Renal cortex interstitium (tissue), 11 donors: Measurements from ENCODE around the gene ITGA2B. TPM values are rescaled to one million over a fixed set of nuclear protein-coding genes. Genes with fewer than 3 reads are reported as not detected.
"Not testable (repeated sequence)": the region's sequence is repeated elsewhere in the genome, so short reads cannot be mapped to it uniquely, and the experiment has no call there.

Experiments used
- DNase-seq, 11 donors: peaks; one replicate each; pipeline ENCODE4 v3.0.0-alpha.2; 2013; ENCODE audit warnings: low read depth in 9 of 11, low spot score in 4 of 11; ENCODE audit errors: extremely low read depth in 1 of 11
- polyA plus RNA-seq, 3 donors: library from polyadenylated mRNA; unstranded; fragments of 120-200 nt; gene quantifications; one replicate each; pipeline ENCODE4 v1.2.1, GENCODE V29; 2013; ENCODE audit not compliant: insufficient read length in 3 of 3

ITGA2B gene
- polyA plus RNA-seq, 3 donors, result 3.2 to 7.7 (median 5.8) TPM

DNA sequence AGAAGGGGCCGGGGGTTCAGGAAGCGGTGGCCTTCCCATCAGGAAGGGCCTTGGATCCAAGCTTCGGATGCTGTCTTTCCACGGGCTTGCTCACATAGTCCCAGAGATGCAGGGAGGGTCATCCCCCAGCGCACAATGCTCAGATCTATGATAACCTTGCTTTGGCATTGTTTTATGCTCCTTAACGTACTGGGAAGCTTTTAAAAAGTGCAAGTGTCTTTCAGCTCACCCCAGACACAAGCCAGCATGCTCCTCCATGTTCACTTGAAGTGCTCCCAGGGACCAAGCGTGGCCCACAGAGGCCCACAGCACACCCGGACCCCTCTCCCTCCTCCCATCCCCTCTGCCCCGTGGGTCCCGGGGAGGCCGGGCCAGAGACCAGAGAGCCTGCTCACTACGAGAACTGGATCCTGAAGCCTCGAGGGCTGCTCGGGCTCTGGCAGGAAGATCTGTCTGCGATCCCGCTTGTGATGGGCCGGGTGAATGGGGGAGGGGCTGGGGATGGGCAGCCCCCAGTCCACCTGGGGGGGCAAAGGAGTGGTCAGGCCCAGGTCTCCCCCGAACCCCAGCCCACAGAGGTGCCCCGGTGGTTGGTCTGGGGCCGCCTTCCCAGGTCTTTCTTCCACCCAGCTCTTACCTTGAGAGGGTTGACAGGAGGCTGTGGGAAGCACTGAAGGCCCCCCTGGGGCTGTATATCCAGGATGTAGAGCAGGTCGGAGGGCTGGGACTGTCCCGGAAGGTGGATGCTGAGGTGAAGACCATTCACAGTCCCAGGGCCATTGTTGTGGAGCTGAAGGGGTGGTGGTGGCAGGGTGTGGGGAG, 14.0 kb downstream of the ITGA2B start:
- no peak for DNase-seq

DNA sequence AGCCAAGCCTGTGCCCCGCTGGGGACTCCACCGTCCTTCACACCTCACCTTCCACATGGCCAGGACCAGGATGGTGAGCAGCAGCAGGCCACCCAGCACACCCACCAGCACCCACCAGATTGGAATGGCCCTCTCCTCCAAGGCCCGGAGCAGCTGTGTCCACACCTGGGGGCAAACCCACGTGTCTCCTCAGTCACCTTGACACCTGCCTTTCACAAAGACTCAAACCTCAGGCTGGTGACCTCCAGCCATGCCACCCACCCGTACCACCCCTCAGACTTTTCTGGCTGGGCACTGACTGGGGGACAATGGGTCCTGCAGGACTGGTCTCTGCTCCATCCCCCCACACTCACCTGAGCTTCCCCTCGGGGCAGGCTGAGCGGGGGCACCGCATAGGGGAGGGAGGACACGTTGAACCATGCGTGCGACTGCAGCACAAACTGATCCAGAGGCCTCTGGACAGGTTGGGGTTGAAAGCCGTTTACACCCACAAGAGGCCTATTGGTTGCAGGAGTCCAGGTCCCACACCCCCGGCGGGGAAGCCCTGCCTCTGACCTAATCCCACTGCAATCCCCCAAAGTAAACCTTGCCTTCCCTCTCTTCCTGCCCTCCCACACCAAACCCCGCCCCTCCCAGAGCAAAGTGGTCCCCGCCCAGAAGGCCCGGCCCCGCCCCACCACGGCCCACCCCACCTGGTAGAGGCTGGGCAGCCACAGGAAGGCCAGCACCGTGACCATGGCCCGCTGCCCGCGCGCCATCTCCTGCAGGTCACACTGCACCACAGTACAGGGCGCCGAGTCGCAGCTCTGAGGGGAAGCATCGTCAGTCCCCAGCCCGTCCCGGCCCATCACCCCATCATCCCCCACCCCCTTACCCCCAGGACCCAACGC, 14.9 kb downstream of the ITGA2B start:
- peak in 1 of 11 donors; percentile 25 for DNase-seq

- no peak for DNase-seq
Observed at GRCh38 chr17:44372036-44372435, 17.4 kb downstream of the ITGA2B start.

DNA sequence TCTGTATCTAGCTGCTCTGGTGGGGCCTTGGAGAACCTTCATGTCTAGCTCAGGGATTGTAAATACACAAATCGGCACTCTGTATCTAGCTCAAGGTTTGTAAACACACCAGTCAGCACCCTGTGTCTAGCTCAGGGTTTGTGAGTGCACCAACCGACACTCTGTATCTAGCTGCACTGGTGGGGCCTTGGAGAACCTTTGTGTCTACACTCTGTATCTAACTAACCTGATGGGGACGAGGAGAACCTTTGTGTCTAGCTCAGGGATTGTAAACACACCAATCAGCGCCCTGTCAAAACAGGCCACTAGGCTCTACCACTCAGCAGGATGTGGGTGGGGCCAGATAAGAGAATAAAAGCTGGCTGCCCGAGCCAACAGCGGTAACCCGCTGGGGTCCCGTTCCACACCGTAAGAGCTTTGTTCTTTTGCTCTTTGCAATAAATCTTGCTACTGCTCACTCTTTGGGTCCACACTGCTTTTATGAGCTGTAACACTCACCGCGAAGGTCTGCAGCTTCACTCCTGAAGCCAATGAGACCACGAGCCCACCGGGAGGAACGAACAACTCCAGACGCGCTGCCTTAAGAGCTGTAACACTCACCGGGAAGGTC, 19.9 kb downstream of the ITGA2B start:
- DNase-seq, result not testable (repeated sequence)

GRCh38 chr17:44368391-44369243, 20.8 kb downstream of the ITGA2B start:
- not testable (repeated sequence) for DNase-seq

DNA sequence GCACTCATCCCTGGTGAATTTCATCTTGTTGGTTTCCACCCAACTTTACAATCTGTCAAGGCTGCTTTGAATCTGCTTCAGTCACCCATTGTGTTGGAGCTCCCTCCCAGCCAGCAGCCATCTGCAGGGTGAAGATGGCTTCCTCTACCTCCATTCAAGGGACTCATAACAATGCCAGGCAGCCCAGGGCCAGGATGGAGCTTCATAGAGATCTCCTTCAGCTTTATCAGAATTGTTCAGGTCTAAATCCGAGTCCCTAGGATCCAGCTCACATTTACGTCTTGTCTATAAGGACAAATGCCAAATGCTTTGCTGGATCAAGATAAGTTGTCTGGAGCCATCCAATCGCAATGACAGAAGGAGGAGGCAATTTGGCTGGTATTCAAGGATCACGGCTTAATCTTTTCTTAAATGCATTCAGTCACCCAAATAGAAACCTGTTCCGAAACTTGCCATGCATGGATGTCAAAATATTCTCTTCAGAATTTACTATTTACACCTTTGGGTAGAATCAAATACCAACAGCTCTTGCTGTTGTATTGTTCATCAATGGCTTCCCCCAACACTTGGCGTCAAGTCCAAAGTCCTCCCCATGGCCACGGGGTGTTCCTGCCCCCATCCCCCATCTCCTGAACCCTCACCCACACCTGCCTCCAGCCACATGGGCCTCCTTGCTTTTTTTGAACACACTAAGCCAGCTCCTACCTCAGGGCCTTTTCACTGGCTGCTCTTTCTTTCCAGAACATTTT, 22.0 kb downstream of the ITGA2B start:
- no peak for DNase-seq

DNA sequence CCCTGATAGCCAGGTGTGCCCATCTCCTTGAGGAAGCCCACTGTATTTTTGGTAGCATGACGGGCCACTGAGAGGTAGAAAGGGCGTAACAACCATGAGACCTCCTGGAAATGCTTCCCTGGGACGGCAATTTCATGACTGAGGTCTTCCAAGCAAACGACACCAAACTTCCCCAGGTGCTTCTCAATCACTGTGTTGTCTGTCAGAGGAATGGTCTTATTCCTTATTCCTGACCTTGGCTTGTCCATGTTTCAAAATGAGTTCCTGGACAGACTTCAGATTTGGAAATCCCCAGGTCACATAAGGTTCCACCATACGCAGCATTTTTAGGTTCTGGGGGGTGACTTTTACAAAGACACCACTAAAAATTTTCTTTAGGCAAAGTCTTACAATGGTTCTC, 24.4 kb downstream of the ITGA2B start:
- not testable (repeated sequence) for DNase-seq

GRCh38 chr17:44363613-44364159, 25.8 kb downstream of the ITGA2B start, which contains the start of gene FAM171A2:
Gene FAM171A2 (minus strand): TSS chr17:44363853. CDS start chr17:44363714, 139 bp downstream.
- peak in 2 of 11 donors; percentile 67 to 77 for DNase-seq

GRCh38 chr17:44362949-44363612, 26.4 kb downstream of the ITGA2B start:
- peak in 1 of 11 donors; percentile 23 for DNase-seq

- DNase-seq, result no peak
Observed at GRCh38 chr17:44362459-44362948, 26.9 kb downstream of the ITGA2B start.

GRCh38 chr17:44361292-44362260, 27.9 kb downstream of the ITGA2B start:
- DNase-seq, result no peak

- DNase-seq, result peak in 4 of 11 donors; percentile 68 to 86 (median 77)
Observed at GRCh38 chr17:44360826-44361225, 28.6 kb downstream of the ITGA2B start.

GRCh38 chr17:44360144-44360533, 29.3 kb downstream of the ITGA2B start:
- DNase-seq, result no peak

DNA sequence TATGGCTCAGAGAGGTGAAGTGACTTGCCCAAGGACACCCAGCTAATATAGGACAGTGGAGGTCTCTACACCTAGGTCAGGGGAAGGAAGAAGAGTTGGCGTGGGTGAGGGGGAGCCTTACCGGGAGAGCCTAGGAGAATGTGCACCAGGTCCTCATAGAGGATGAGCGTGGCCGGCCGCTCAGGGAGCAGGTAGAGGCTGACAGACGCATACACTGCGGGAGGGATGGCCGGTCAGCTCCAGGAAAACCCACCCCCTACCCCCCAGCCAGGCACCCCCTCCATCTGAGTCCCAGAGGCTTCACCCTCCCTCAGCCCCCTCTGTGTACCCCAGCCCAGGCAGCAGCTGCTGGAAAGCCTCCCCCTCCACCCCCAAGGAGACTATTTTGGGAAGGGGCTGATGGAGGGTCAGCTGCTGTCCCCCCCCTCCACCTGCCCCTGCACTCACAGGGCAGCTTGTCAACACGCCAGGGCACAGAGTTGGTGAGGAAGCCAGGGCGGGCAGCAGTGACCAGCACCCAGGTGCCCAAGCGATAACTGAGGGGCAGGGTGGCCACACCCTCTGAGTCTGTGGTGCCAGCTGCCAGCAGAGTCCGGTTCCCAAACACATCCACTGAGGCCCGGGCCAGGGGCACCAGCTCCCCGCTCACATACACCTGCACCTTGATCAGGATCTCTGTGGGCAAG, 29.8 kb downstream of the ITGA2B start:
- DNase-seq, result no peak

GRCh38 chr17:44359006-44359405, 30.4 kb downstream of the ITGA2B start:
- no peak for DNase-seq
